SU-DHL-6 (cell line): Measurements from ENCODE around the gene SPEF2.

Experiments used
- H2AFZ ChIP-seq: fragments of 200-600 bp; sonication (generic); 2 replicates; pipeline ENCODE4 v1.6.1; 2014; ENCODE audit warnings: low read depth, mild to moderate bottlenecking, moderate library complexity, mixed read lengths, antibody characterized with exemption, low read length; ENCODE audit not compliant: severe bottlenecking
- H3F3A ChIP-seq: fragments of 200-600 bp; shearing (Covaris generic); 2 replicates; pipeline ENCODE4 v1.6.0; 2016; ENCODE audit warnings: antibody characterized with exemption, mild to moderate bottlenecking; ENCODE audit not compliant: insufficient read depth
- H3K27ac ChIP-seq: fragments of 200-600 bp; sonication (generic); 2 replicates; pipeline ENCODE4 v1.5.1; 2016; ENCODE audit warnings: low read depth, mild to moderate bottlenecking, low read length, moderate library complexity, mixed read lengths
- H3K27me3 ChIP-seq: fragments of 200-600 bp; sonication (generic), shearing (Covaris generic); 2 replicates; pipeline ENCODE4 v1.6.0; 2014; ENCODE audit warnings: mild to moderate bottlenecking, low read length
- H3K36me3 ChIP-seq: fragments of 200-600 bp; sonication (generic); 2 replicates; pipeline ENCODE4 v1.6.1; 2014; ENCODE audit warnings: mild to moderate bottlenecking, low read length, mixed read lengths
- H3K4me2 ChIP-seq: fragments of 300-600, 200-600 bp; shearing (Covaris generic), sonication (generic); 2 replicates; pipeline ENCODE4 v1.6.0; 2014; ENCODE audit warnings: low read length, low read depth, mild to moderate bottlenecking; ENCODE audit not compliant: poor library complexity, severe bottlenecking
- H3K4me3 ChIP-seq: fragments of 200-600 bp; sonication (generic); 2 replicates; pipeline ENCODE4 v1.5.1; 2014; ENCODE audit warnings: antibody characterized with exemption, low read length, mild to moderate bottlenecking, mixed read lengths; ENCODE audit not compliant: insufficient read depth, poor library complexity, severe bottlenecking
- H3K79me2 ChIP-seq: fragments of 200-600 bp; sonication (generic); 2 replicates; pipeline ENCODE4 v1.6.1; 2014; ENCODE audit warnings: mild to moderate bottlenecking, low read length, moderate library complexity; ENCODE audit not compliant: insufficient read depth
- H3K9ac ChIP-seq: fragments of 200-600 bp; sonication (generic); 2 replicates; pipeline ENCODE4 v1.7.0; 2014; ENCODE audit warnings: mild to moderate bottlenecking, low read length
- H3K9me2 ChIP-seq: fragments of 200-600 bp; sonication (generic); replicated peaks from 2 replicates; pipeline ENCODE4 v1.6.1; 2014; ENCODE audit warnings: low read length; ENCODE audit not compliant: insufficient read depth
- H3K9me3 ChIP-seq: fragments of 200-600 bp; sonication (generic); 2 replicates; pipeline ENCODE4 v1.6.1; 2014; ENCODE audit warnings: low read length, mixed read lengths; ENCODE audit not compliant: insufficient read depth
- H4K20me1 ChIP-seq: fragments of 200-600 bp; sonication (generic); 2 replicates; pipeline ENCODE4 v1.6.1; 2014; ENCODE audit warnings: low read depth, mild to moderate bottlenecking, antibody characterized with exemption, low read length, moderate library complexity, mixed read lengths
- CTCF ChIP-seq: fragments of 200-600 bp; sonication (generic); IDR thresholded peaks from one replicate; pipeline ENCODE4 v1.5.1; 2017; ENCODE audit warnings: antibody characterized with exemption, mild to moderate bottlenecking, low read length, moderate library complexity; ENCODE audit not compliant: insufficient read depth, poor library complexity, severe bottlenecking
- EZH2phosphoT487 ChIP-seq: fragments of 200-600 bp; sonication (generic), shearing (Covaris generic); conservative IDR thresholded peaks from 2 replicates; pipeline ENCODE4 v1.6.1; 2018; ENCODE audit warnings: mild to moderate bottlenecking, antibody characterized with exemption, low read length, moderate library complexity, mixed read lengths

The SPEF2 gene

GRCh38 chr5:35821513-35821912, 203.8 kb downstream of the SPEF2 start:
- Histone ChIP-seq H3K4me2 (no peak overlapping the region), H3K9me2 (no peaks in the 10 kb centered on the region), H3K27ac (no peak overlapping the region), H3K9ac (no peak overlapping the region), H3F3A (no peaks in the 10 kb centered on the region), H3K4me3 (no peak overlapping the region), H3K9me3 (no peaks in the 10 kb centered on the region), H4K20me1 (no peaks in the 10 kb centered on the region), H3K36me3 (no peaks in the 10 kb centered on the region), H3K79me2 (no peaks in the 10 kb centered on the region), H2AFZ (no peak overlapping the region), H3K27me3 (no peaks in the 10 kb centered on the region)
- TF ChIP-seq CTCF (no peak), EZH2phosphoT487 (no peak)

- Histone ChIP-seq H3K9ac (no peak overlapping the region), H3K36me3 (no peaks in the 10 kb centered on the region), H3K4me3 (no peak overlapping the region), H3K9me2 (no peaks in the 10 kb centered on the region), H2AFZ (no peak overlapping the region), H3K27me3 (no peaks in the 10 kb centered on the region), H3K4me2 (no peak overlapping the region), H3K79me2 (no peaks in the 10 kb centered on the region), H4K20me1 (no peaks in the 10 kb centered on the region), H3K9me3 (no peaks in the 10 kb centered on the region), H3K27ac (no peak overlapping the region), H3F3A (no peaks in the 10 kb centered on the region)
- TF ChIP-seq CTCF, result no peak
- no peak for TF ChIP-seq EZH2phosphoT487
Observed at GRCh38 chr5:35822511-35822910, 204.8 kb downstream of the SPEF2 start.

GRCh38 chr5:35823347-35824098, 205.9 kb downstream of the SPEF2 start:
- Histone ChIP-seq H3K9me3 (no peaks in the 10 kb centered on the region), H3F3A (no peaks in the 10 kb centered on the region), H3K36me3 (no peaks in the 10 kb centered on the region), H4K20me1 (no peaks in the 10 kb centered on the region), H3K4me3 (no peak overlapping the region), H3K27me3 (no peaks in the 10 kb centered on the region), H3K9me2 (no peaks in the 10 kb centered on the region), H3K4me2 (no peak overlapping the region), H3K79me2 (no peaks in the 10 kb centered on the region), H3K9ac (no peak overlapping the region), H3K27ac (no peak overlapping the region), H2AFZ (no peak overlapping the region)
- TF ChIP-seq CTCF (no peak), EZH2phosphoT487 (no peak)
